Measurements from ENCODE around the gene CFAP251. TPM values are rescaled to one million over a fixed set of nuclear protein-coding genes. Genes with fewer than 3 reads are reported as not detected.
A peak's percentile ranks its signal among the peaks of the same experiment; 100 is the strongest.

Gene CFAP251
- total RNA-seq, 1 donor from 2014 or later: 0.91 TPM

DNA sequence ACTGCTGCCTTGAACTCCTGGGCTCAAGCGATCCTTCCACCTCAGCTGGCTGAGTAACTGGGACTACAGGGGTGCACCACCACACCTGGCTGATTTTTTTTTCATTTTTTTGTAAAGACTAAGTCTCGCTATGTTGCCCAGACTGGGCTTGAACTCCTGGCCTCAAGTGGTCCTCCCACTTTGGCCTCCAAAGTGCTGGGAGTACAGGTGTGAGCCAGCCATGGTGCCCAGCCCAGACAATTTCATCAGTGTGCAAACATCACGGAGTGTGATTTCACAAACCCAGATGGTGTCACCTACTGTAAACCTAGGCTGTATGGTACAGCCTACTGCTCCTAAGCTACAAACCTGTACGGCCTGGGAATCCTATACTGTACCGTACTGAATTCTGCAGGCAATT, 96.4 kb downstream of the CFAP251 start:
- Histone ChIP-seq H3K36me3 (no peaks in the 10 kb centered on the region), H3K27ac (replicated peaks) (no peak overlapping the region), H3K9me3 (replicated peaks) (peaks cover 14% of the 10 kb centered on the region), H3K4me3 (no peak overlapping the region), H3K4me1 (no peaks in the 10 kb centered on the region), H3K27me3 (ENCODE audit: low read depth) (no peaks in the 10 kb centered on the region)
- intact Hi-C loops (cut with micrococcal nuclease): no loop called here
- TF ChIP-seq, protein P1, sequence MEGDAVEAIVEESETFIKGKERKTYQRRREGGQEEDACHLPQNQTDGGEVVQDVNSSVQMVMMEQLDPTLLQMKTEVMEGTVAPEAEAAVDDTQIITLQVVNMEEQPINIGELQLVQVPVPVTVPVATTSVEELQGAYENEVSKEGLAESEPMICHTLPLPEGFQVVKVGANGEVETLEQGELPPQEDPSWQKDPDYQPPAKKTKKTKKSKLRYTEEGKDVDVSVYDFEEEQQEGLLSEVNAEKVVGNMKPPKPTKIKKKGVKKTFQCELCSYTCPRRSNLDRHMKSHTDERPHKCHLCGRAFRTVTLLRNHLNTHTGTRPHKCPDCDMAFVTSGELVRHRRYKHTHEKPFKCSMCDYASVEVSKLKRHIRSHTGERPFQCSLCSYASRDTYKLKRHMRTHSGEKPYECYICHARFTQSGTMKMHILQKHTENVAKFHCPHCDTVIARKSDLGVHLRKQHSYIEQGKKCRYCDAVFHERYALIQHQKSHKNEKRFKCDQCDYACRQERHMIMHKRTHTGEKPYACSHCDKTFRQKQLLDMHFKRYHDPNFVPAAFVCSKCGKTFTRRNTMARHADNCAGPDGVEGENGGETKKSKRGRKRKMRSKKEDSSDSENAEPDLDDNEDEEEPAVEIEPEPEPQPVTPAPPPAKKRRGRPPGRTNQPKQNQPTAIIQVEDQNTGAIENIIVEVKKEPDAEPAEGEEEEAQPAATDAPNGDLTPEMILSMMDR (IDR thresholded peaks at IDR 0.05; ENCODE audit: borderline replicate concordance): no peak
- no peak for DNase-seq

GRCh38 chr12:122018457-122018856, 100.1 kb downstream of the CFAP251 start:
- peaks cover 14% of the 10 kb centered on the region for H3K9me3 ChIP-seq (replicated peaks)
- no peak overlapping the region for H3K4me3 ChIP-seq
- TF ChIP-seq, protein P1 (IDR thresholded peaks at IDR 0.05; ENCODE audit: borderline replicate concordance): no peak
- H3K27me3 ChIP-seq (ENCODE audit: low read depth): no peaks in the 10 kb centered on the region
- DNase-seq: no peak
- intact Hi-C loops (cut with micrococcal nuclease): no loop called here
- no peaks in the 10 kb centered on the region for H3K36me3 ChIP-seq
- peaks cover 19% of the 10 kb centered on the region for H3K4me1 ChIP-seq
- no peak overlapping the region for H3K27ac ChIP-seq (replicated peaks)

DNA sequence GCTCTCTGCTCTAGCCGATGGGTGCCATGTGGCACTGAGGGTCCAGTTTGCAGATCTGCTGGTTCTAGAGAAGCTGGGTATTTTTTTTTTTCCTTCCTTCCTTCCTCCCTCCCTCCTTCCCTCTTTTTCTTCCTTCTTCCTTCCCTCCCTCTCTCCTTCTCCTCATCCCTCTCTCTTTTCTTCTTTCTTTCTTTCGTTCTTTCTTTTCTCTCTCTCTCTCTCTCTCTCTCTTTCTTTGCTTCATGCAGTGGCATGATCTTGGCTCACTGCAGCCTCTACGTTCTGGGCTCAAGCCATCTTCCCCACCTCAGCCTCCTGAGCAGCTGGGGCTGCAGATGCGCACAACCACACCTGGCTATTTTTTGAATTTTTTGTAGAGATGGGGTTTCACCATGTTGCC, 100.5 kb downstream of the CFAP251 start:
- intact Hi-C loops (cut with micrococcal nuclease): no loop called here
- Histone ChIP-seq H3K36me3 (no peaks in the 10 kb centered on the region), H3K4me1 (peaks cover 24% of the 10 kb centered on the region), H3K27me3 (ENCODE audit: low read depth) (no peaks in the 10 kb centered on the region), H3K27ac (replicated peaks) (no peak overlapping the region), H3K9me3 (replicated peaks) (peaks cover 14% of the 10 kb centered on the region), H3K4me3 (no peak overlapping the region)
- TF ChIP-seq, protein P1 (IDR thresholded peaks at IDR 0.05; ENCODE audit: borderline replicate concordance): no peak
- DNase-seq: no peak

GRCh38 chr12:122020795-122021192, 102.4 kb downstream of the CFAP251 start:
- H3K9me3 ChIP-seq (replicated peaks): peaks cover 14% of the 10 kb centered on the region
- H3K4me1 ChIP-seq: peaks cover 37% of the 10 kb centered on the region
- no peaks in the 10 kb centered on the region for H3K36me3 ChIP-seq
- peak overlapping the region; percentile 84 for H3K4me3 ChIP-seq
- H3K27ac ChIP-seq (replicated peaks): peak overlapping the region; percentile 88
- H3K27me3 ChIP-seq (ENCODE audit: low read depth): no peaks in the 10 kb centered on the region
- intact Hi-C loops (cut with micrococcal nuclease): no loop called here
- DNase-seq: no peak
- TF ChIP-seq, protein P1 (IDR thresholded peaks at IDR 0.05; ENCODE audit: borderline replicate concordance): no peak

DNA sequence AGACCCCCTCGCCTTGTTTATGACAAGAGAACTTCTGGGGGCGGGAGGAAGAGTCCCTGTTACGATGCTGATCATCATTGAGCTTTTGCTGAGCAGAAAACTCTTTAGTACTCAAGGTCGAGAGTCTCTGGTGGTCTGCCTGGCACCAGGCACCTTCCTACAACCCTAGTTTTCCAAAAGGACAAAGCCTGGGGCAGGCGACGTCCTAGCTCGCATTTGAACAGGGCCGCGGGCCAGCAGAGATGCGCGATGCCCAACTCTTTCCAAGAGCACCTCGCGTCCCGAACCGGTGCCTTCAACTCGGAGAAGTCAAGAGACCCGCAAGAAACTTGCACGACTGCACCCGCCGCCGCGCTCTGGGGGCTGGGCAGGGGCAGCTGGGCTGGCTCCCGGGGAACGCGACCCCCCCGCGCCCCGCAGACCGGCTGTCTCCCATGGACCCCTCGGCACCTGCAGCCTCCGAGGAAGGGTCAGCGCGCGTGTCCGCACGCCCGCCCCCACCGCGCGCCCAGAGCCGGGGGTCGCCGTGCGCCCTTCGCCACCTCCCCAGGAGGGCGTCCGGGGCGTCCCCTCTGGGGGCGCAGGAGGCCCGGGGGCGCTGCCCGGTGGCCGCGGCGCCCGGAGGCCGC, 102.9 kb downstream of the CFAP251 start:
- TF ChIP-seq, protein P1 (IDR thresholded peaks at IDR 0.05; ENCODE audit: borderline replicate concordance): no peak
- intact Hi-C loops (cut with micrococcal nuclease): no loop called here
- Histone ChIP-seq H3K27me3 (ENCODE audit: low read depth) (no peaks in the 10 kb centered on the region), H3K27ac (replicated peaks) (peak overlapping the region; percentile 88), H3K4me3 (peak overlapping the region; percentile 84), H3K36me3 (no peaks in the 10 kb centered on the region), H3K4me1 (peaks cover 37% of the 10 kb centered on the region), H3K9me3 (replicated peaks) (peaks cover 14% of the 10 kb centered on the region)
- peak; percentile 32 for DNase-seq

All from left ventricle myocardium inferior (tissue), 1 donor.